Heart right ventricle (tissue), 16 donors: ENCODE data around the gene LRRC2. TPM values are rescaled to one million over a fixed set of nuclear protein-coding genes. Genes with fewer than 3 reads are reported as not detected.
A peak's percentile ranks its signal among the peaks of the same experiment; 100 is the strongest.

ENCODE experiments used
- ATAC-seq, 8 donors: fragments of 200-7000 bp; cut with Tn5 transposase; one replicate each; pipeline ENCODE4 v1.9.1; 2020; ENCODE audit warnings: mild to moderate bottlenecking in 8 of 8, moderate library complexity in 8 of 8, moderate number of reproducible peaks in 1 of 8
- DNase-seq, 2 donors: peaks; one replicate each; pipeline ENCODE4 v3.0.0-alpha.2; 2020
- H3K27ac ChIP-seq, 10 donors: fragments of 200-600 bp; sonication (generic) in 2 of 10; one replicate each; pipeline versions ENCODE4 v1.5.0 to v1.8.0; 2020 to 2022; ENCODE audit warnings: mild to moderate bottlenecking in 3 of 10
- H3K27me3 ChIP-seq, 7 donors: fragments of 200-600 bp; one replicate each; pipeline ENCODE4 v1.8.0; 2021 to 2022; ENCODE audit warnings: mild to moderate bottlenecking in 2 of 7
- H3K36me3 ChIP-seq, 9 donors: fragments of 200-600 bp; sonication (generic) in 1 of 9; one replicate each; pipeline versions ENCODE4 v1.5.0 to v1.8.0; 2020 to 2022; ENCODE audit warnings: mild to moderate bottlenecking in 2 of 9
- H3K4me1 ChIP-seq, 9 donors: fragments of 200-600 bp; sonication (generic) in 1 of 9; one replicate each; pipeline versions ENCODE4 v1.5.0 to v1.8.0; 2020 to 2022; ENCODE audit warnings: mild to moderate bottlenecking in 4 of 9
- H3K4me3 ChIP-seq, 10 donors: fragments of 200-600 bp; sonication (generic) in 2 of 10; one replicate each; pipeline versions ENCODE4 v1.5.0 to v1.8.0; 2020 to 2022; ENCODE audit warnings: mild to moderate bottlenecking in 7 of 10, moderate library complexity in 2 of 10
- H3K9me3 ChIP-seq, 11 donors: fragments of 200-600 bp in 10 of 11; sonication (generic) in 2 of 11; one replicate each; pipeline versions ENCODE4 v1.5.0 to v1.8.0; 2013 to 2022; ENCODE audit warnings: mild to moderate bottlenecking in 2 of 11, control low read depth in 1 of 11, moderate library complexity in 1 of 11
- CTCF ChIP-seq, 9 donors: fragments of 200-600 bp; sonication (generic) in 2 of 9; IDR thresholded peaks; one replicate each; pipeline versions ENCODE4 v1.5.0 to v1.8.0; 2021 to 2022; ENCODE audit warnings: antibody characterized with exemption in 9 of 9, mild to moderate bottlenecking in 5 of 9, moderate library complexity in 1 of 9
- WGBS, 2 donors: extraction: QIAGEN DNeasy Blood & Tissue Kit; methylation state at CpG; one replicate each; pipeline ENCODE4 v1.1.7; 2013; ENCODE audit warnings: inconsistent platforms in 1 of 2; 5-methylcytosine and 5-hydroxymethylcytosine counted together
- intact Hi-C, 10 donors: fragments of 100-400 bp; cut with DNase I; formaldehyde crosslinking; loops; one replicate each; pipeline versions ENCODE4 v1.11.1 to v1.14.2; 2022
- polyA plus RNA-seq, 2 donors: library from polyadenylated mRNA; stranded (reverse); fragments of 200-250 nt; gene quantifications; one replicate each; pipeline ENCODE4 v1.2.3, GENCODE V29; 2013
- total RNA-seq, 10 donors: library from RNA; stranded (reverse); fragmentation: NEBNext Ultra II Directional in 3 of 10; extraction: Animal tissue kit (Norgen Biotek cat#: 25700) in 3 of 10; gene quantifications; one replicate each; pipeline versions ENCODE4 v1.2.1 to v1.2.4, GENCODE V29; 2021 to 2023
- donor health status: Arrhythmogenic right ventricular cardiomyopathy.
- donor health status: ischemic (EF 13 %, LVEDD 7.1; RV severe dilation, severe dysfunction).
- donor health status: healthy with polysubstance abuse.
- donor health status: DM: no; HTN: yes; CAD: no.
- donor health status: DM: no; HTN: no; CAD: no.
- donor health status: ischemic (EF 25% LVEDD 6.9; RV normal size, moderate dysfunction).
- donor health status: ischemic (EF 25% LVEDD 5.7; RV mildly dilated, moderate dysfunction).
- donor health status: healthy.
- donor health status: DM: yes; HTN: yes; CAD: no.
- donor health status: Ischemic cardiomyopathy.
- donor health status: ischemic (EF 35%, LVEDD 5.7; RV mildly dilated, moderate dysfunction).
- donor health status: nonischemic (EF 11% LVEDD 7.7; RV severe dilation, severe dysfunction).
- donor health status: DM: yes; HTN: yes; CAD: no.
- donor health status: PGD.
- donor health status: ischemic (EF 29% LVEDD 5.4; RV normal size, mild dysfunction).
- donor health status: nonischemic (EF 23%, LVEDD 6.1; RV moderate dilation, normal function).

The LRRC2 gene
- total and polyA plus RNA-seq, 12 donors, result 10.7 to 163 (median 125) TPM

GRCh38 chr3:46479021-46479420, 87.1 kb downstream of the LRRC2 start:
- TF ChIP-seq CTCF (IDR thresholded peaks at IDR 0.05), result no peak
- intact Hi-C loops, result no loop called here
- ATAC-seq (no peak), DNase-seq (no peak)
- H3K4me3 ChIP-seq, result no peak overlapping the region
- H3K9me3 ChIP-seq, result peaks cover 0 to 11% (median 0%) of the 10 kb centered on the region in 11 donors
- 91 to 94% methylated on average over 5 of the region's 5 CpGs for WGBS, 2 donors
- peaks cover 0 to 4% (median 0%) of the 10 kb centered on the region in 7 donors for H3K27me3 ChIP-seq
- no peaks in the 10 kb centered on the region for H3K36me3 ChIP-seq
- no peak overlapping the region for H3K27ac ChIP-seq
- no peaks in the 10 kb centered on the region for H3K4me1 ChIP-seq

- Histone ChIP-seq H3K9me3 (peaks cover 0 to 12% (median 0%) of the 10 kb centered on the region in 11 donors), H3K27ac (no peak overlapping the region), H3K27me3 (peaks cover 0 to 4% (median 0%) of the 10 kb centered on the region in 7 donors), H3K4me1 (no peaks in the 10 kb centered on the region), H3K4me3 (no peak overlapping the region), H3K36me3 (no peaks in the 10 kb centered on the region)
- ATAC-seq, result peak in 1 of 8 donors; percentile 50
- intact Hi-C loops, result no loop called here
- no peak for TF ChIP-seq CTCF (IDR thresholded peaks at IDR 0.05)
- DNase-seq, result no peak
- WGBS, 2 donors, result 82 to 83% methylated on average over 5 of the region's 5 CpGs
These were observed 87.8 kb downstream of the LRRC2 start for GRCh38 chr3:46478341-46478740.

- intact Hi-C loops, result no loop called here
- 85 to 91% methylated on average over 6 of the region's 6 CpGs for WGBS, 2 donors
These were observed 88.3 kb downstream of the LRRC2 start for GRCh38 chr3:46477756-46478155.

GRCh38 chr3:46477145-46477544, 89.0 kb downstream of the LRRC2 start:
- Histone ChIP-seq H3K4me1 (no peaks in the 10 kb centered on the region), H3K4me3 (no peak overlapping the region), H3K9me3 (peaks cover 0 to 12% (median 0%) of the 10 kb centered on the region in 11 donors), H3K36me3 (no peaks in the 10 kb centered on the region), H3K27me3 (peaks cover 0 to 4% (median 0%) of the 10 kb centered on the region in 7 donors), H3K27ac (no peak overlapping the region)
- intact Hi-C loops, result no loop called here
- TF ChIP-seq CTCF (IDR thresholded peaks at IDR 0.05), result no peak
- DNase-seq (no peak), ATAC-seq (no peak)
- 86 to 89% methylated on average over 4 of the region's 4 CpGs for WGBS, 2 donors

More at GRCh38 chr3:46477756-46478155, 88.3 kb downstream of the LRRC2 start:
- peaks cover 0 to 12% (median 0%) of the 10 kb centered on the region in 11 donors for H3K9me3 ChIP-seq
- H3K27ac ChIP-seq, result no peak overlapping the region
- no peak for ATAC-seq
- TF ChIP-seq CTCF (IDR thresholded peaks at IDR 0.05), result no peak
- no peak for DNase-seq
- H3K4me3 ChIP-seq, result no peak overlapping the region
- no peaks in the 10 kb centered on the region for H3K36me3 ChIP-seq
- H3K4me1 ChIP-seq, result no peaks in the 10 kb centered on the region
- peaks cover 0 to 4% (median 0%) of the 10 kb centered on the region in 7 donors for H3K27me3 ChIP-seq
